OCI-LY1 (cell line): ENCODE data around the gene ARHGEF17.

Source experiments
- H2AFZ ChIP-seq: fragments of 200-600 bp; sonication (generic), shearing (Covaris generic); 2 replicates; pipeline ENCODE4 v1.6.0; 2014; ENCODE audit warnings: antibody characterized with exemption, mild to moderate bottlenecking, low read length
- H3F3A ChIP-seq: fragments of 200-600 bp; sonication (generic), shearing (Covaris generic); 2 replicates; pipeline ENCODE4 v1.6.0; 2014; ENCODE audit warnings: mild to moderate bottlenecking, antibody characterized with exemption, low read length, moderate library complexity; ENCODE audit not compliant: insufficient read depth
- H3K27ac ChIP-seq: fragments of 200-600 bp; sonication (generic); 2 replicates; pipeline ENCODE4 v1.5.1; 2014; ENCODE audit warnings: low read length, mixed run types, mild to moderate bottlenecking, low read depth; ENCODE audit not compliant: poor library complexity, severe bottlenecking
- H3K27me3 ChIP-seq: fragments of 200-600 bp; sonication (generic); 2 replicates; pipeline ENCODE4 v1.6.0; 2014; ENCODE audit warnings: antibody characterized with exemption, mild to moderate bottlenecking, low read length, moderate library complexity; ENCODE audit not compliant: insufficient read depth
- H3K36me3 ChIP-seq: fragments of 200-600 bp; sonication (generic); 2 replicates; pipeline ENCODE4 v1.6.1; 2014; ENCODE audit warnings: mild to moderate bottlenecking, antibody characterized with exemption, low read length, moderate library complexity, mixed read lengths; ENCODE audit not compliant: insufficient read depth
- H3K4me1 ChIP-seq: fragments of 200-600 bp; sonication (generic); 2 replicates; pipeline ENCODE4 v1.5.1; 2014; ENCODE audit warnings: mild to moderate bottlenecking, low read length, moderate library complexity; ENCODE audit not compliant: insufficient read depth, severe bottlenecking
- H3K4me2 ChIP-seq: fragments of 200-600 bp; sonication (generic), shearing (Covaris generic); 2 replicates; pipeline ENCODE4 v1.6.1; 2014; ENCODE audit warnings: low read length
- H3K4me3 ChIP-seq: fragments of 200-600 bp; sonication (generic); 2 replicates; pipeline ENCODE4 v1.5.1; 2014; ENCODE audit warnings: low read length, low read depth, mild to moderate bottlenecking, mixed read lengths; ENCODE audit not compliant: poor library complexity, severe bottlenecking
- H3K79me2 ChIP-seq: fragments of 200-600 bp; shearing (Covaris generic); 2 replicates; pipeline ENCODE4 v1.6.1; 2016; ENCODE audit warnings: mixed run types, low read length, mixed read lengths; ENCODE audit not compliant: insufficient read depth
- H3K9ac ChIP-seq: fragments of 200-600 bp; sonication (generic), shearing (Covaris generic); 2 replicates; pipeline ENCODE4 v1.6.1; 2014; ENCODE audit warnings: mild to moderate bottlenecking, low read length, mixed read lengths
- H3K9me2 ChIP-seq: fragments of 200-600 bp; sonication (generic), shearing (Covaris generic); 2 replicates; pipeline ENCODE4 v1.6.1; 2014; ENCODE audit warnings: low read depth, mild to moderate bottlenecking, low read length, mixed read lengths
- H3K9me3 ChIP-seq: fragments of 200-600 bp; shearing (Covaris generic); 2 replicates; pipeline ENCODE4 v1.6.1; 2014; ENCODE audit warnings: low read length, mixed read lengths
- H4K20me1 ChIP-seq: fragments of 200-600 bp; sonication (generic), shearing (Covaris generic); 2 replicates; pipeline ENCODE4 v1.6.0; 2016; ENCODE audit warnings: mild to moderate bottlenecking, low read length; ENCODE audit not compliant: insufficient read depth
- EZH2 ChIP-seq: fragments of 200-600 bp; sonication (generic), shearing (Covaris generic); IDR thresholded peaks from 2 replicates; pipeline ENCODE4 v1.8.0; 2017; ENCODE audit warnings: borderline replicate concordance, mixed run types, mild to moderate bottlenecking, antibody characterized with exemption, low read length, moderate library complexity, mixed read lengths
- TF ChIP-seq, protein P1 (sequence below): fragments of 200-600 bp; sonication (generic), shearing (Covaris generic); IDR thresholded peaks from 2 replicates; pipeline ENCODE4 v1.5.1; 2017; ENCODE audit warnings: mild to moderate bottlenecking, antibody characterized with exemption, low read length, moderate library complexity, mixed read lengths

The ARHGEF17 gene

DNA sequence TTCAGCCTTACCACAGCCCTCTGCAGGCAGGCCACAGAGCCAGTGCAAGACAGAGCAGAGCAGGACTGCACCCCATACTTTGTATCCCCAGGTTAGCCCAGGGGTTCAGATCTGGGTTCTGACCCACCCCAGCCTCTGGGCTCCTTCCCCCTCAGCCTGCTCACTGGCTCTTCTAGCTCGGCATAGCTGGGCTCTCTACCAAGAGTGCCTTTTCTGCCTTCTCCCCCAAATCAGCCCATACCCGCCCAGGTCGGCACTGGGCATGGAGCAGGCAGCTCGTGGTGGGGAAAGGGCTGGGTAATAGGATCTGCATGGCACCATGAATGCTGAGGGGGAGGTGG lies 76.4 kb downstream of the ARHGEF17 start:
- Histone ChIP-seq H3K4me1 (peaks cover 89% of the 10 kb centered on the region), H3K4me3 (no peak overlapping the region), H3K4me2 (peak overlapping the region; percentile 33; the same call in 1 of the 2 replicates), H3F3A (no peaks in the 10 kb centered on the region), H2AFZ (no peak overlapping the region), H3K9me2 (no peaks in the 10 kb centered on the region), H3K36me3 (no peaks in the 10 kb centered on the region), H3K9ac (no peak overlapping the region; the same call in 1 of the 2 replicates), H3K27me3 (no peaks in the 10 kb centered on the region), H4K20me1 (no peaks in the 10 kb centered on the region), H3K27ac (peak overlapping the region; percentile 88), H3K9me3 (no peaks in the 10 kb centered on the region), H3K79me2 (no peaks in the 10 kb centered on the region)
- TF ChIP-seq, protein P1, sequence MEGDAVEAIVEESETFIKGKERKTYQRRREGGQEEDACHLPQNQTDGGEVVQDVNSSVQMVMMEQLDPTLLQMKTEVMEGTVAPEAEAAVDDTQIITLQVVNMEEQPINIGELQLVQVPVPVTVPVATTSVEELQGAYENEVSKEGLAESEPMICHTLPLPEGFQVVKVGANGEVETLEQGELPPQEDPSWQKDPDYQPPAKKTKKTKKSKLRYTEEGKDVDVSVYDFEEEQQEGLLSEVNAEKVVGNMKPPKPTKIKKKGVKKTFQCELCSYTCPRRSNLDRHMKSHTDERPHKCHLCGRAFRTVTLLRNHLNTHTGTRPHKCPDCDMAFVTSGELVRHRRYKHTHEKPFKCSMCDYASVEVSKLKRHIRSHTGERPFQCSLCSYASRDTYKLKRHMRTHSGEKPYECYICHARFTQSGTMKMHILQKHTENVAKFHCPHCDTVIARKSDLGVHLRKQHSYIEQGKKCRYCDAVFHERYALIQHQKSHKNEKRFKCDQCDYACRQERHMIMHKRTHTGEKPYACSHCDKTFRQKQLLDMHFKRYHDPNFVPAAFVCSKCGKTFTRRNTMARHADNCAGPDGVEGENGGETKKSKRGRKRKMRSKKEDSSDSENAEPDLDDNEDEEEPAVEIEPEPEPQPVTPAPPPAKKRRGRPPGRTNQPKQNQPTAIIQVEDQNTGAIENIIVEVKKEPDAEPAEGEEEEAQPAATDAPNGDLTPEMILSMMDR, result no peak
- no peak for TF ChIP-seq EZH2

DNA sequence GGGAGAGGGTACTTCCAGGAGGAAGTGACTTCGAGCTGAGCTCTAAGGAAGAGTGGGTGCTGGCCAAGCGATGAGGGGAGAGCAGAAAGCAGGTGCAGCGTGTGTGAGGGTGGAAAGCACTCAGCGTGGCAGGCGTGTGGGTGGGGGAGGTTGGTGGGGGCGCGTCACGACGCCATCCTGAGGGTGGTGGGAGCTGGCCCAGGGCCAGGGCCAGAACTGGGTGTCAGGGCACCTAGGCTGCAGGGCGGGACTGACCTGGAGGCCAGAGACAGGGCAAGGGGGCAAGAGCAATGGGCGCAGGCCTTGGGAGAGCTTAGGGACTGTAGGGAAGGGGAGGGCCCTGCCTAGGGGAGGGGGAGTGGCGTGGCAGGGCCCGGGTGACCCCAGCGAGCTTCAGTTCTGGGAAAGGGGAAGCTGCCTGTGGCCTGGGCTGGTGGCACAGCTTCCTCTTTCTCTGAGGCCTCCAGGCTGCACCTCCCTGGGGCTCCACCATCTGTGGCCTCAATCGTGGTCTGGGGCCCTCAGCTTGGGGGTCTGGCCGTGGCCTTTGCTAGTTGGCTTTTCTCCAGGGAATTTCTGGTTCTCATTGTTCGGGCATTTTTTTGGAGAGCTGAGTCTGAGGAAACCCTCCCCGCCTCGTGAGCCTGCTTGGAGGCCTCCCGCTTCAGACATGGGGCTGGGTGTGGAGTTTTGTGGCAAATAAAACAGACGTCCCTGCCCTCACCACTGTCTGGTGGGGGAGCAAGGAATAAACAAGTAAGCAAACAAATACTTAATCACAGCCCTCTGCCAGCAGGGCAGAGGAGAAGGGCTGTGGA lies 77.0 kb downstream of the ARHGEF17 start:
- H2AFZ ChIP-seq, result no peak overlapping the region
- peak overlapping the region; percentile 88 for H3K27ac ChIP-seq
- H3K4me2 ChIP-seq, result peak overlapping the region; percentile 33; the same call in 1 of the 2 replicates
- H3F3A ChIP-seq, result no peaks in the 10 kb centered on the region
- H3K9me2 ChIP-seq, result no peaks in the 10 kb centered on the region
- no peak overlapping the region for H3K4me3 ChIP-seq
- no peaks in the 10 kb centered on the region for H3K79me2 ChIP-seq
- H3K9me3 ChIP-seq, result no peaks in the 10 kb centered on the region
- H3K36me3 ChIP-seq, result no peaks in the 10 kb centered on the region
- peaks cover 83% of the 10 kb centered on the region for H3K4me1 ChIP-seq
- no peak overlapping the region; the same call in 1 of the 2 replicates for H3K9ac ChIP-seq
- H3K27me3 ChIP-seq, result no peaks in the 10 kb centered on the region
- H4K20me1 ChIP-seq, result no peaks in the 10 kb centered on the region
- TF ChIP-seq, protein P1, result no peak
- no peak for TF ChIP-seq EZH2

DNA sequence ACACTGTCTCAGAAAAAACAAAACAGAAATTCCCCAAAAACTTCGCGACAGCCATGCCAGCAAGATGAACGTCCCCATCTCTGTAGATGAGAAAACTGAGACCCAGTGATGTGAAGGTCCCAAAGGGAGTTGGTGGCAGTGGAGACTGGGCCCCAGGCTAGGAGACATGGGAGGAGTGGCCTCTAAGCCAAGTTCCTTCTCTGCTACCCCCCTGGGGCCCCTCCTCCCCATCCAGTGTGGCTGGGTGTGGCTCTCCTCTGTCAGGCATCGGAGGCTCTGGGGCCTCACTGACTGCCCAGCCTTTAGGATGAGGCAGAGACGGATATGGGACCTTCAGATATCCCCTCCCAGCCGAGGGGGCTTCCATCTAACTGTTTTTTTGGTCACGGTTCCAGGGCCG lies 77.9 kb downstream of the ARHGEF17 start:
- Histone ChIP-seq H4K20me1 (no peaks in the 10 kb centered on the region), H3K9ac (peak overlapping the region; percentile 12; the same call in 1 of the 2 replicates), H3K27me3 (no peaks in the 10 kb centered on the region), H3K4me3 (no peak overlapping the region), H3K9me3 (no peaks in the 10 kb centered on the region), H3K36me3 (no peaks in the 10 kb centered on the region), H2AFZ (no peak overlapping the region), H3K4me2 (peak overlapping the region; percentile 21; the same call in 1 of the 2 replicates), H3K4me1 (peaks cover 75% of the 10 kb centered on the region), H3K79me2 (no peaks in the 10 kb centered on the region), H3F3A (no peaks in the 10 kb centered on the region), H3K9me2 (no peaks in the 10 kb centered on the region), H3K27ac (peak overlapping the region; percentile 88)
- TF ChIP-seq, protein P1, result no peak
- TF ChIP-seq EZH2, result no peak
